SU-DHL-6 (cell line): ENCODE results near the gene CCR1.

ENCODE experiments used
- H2AFZ ChIP-seq: fragments of 200-600 bp; sonication (generic); 2 replicates; pipeline ENCODE4 v1.6.1; 2014; ENCODE audit warnings: low read depth, mild to moderate bottlenecking, moderate library complexity, mixed read lengths, antibody characterized with exemption, low read length; ENCODE audit not compliant: severe bottlenecking
- H3F3A ChIP-seq: fragments of 200-600 bp; shearing (Covaris generic); 2 replicates; pipeline ENCODE4 v1.6.0; 2016; ENCODE audit warnings: antibody characterized with exemption, mild to moderate bottlenecking; ENCODE audit not compliant: insufficient read depth
- H3K27ac ChIP-seq: fragments of 200-600 bp; sonication (generic); 2 replicates; pipeline ENCODE4 v1.5.1; 2016; ENCODE audit warnings: low read depth, mild to moderate bottlenecking, low read length, moderate library complexity, mixed read lengths
- H3K27me3 ChIP-seq: fragments of 200-600 bp; sonication (generic), shearing (Covaris generic); 2 replicates; pipeline ENCODE4 v1.6.0; 2014; ENCODE audit warnings: mild to moderate bottlenecking, low read length
- H3K36me3 ChIP-seq: fragments of 200-600 bp; sonication (generic); 2 replicates; pipeline ENCODE4 v1.6.1; 2014; ENCODE audit warnings: mild to moderate bottlenecking, low read length, mixed read lengths
- H3K4me2 ChIP-seq: fragments of 300-600, 200-600 bp; shearing (Covaris generic), sonication (generic); 2 replicates; pipeline ENCODE4 v1.6.0; 2014; ENCODE audit warnings: low read length, low read depth, mild to moderate bottlenecking; ENCODE audit not compliant: poor library complexity, severe bottlenecking
- H3K4me3 ChIP-seq: fragments of 200-600 bp; sonication (generic); 2 replicates; pipeline ENCODE4 v1.5.1; 2014; ENCODE audit warnings: antibody characterized with exemption, low read length, mild to moderate bottlenecking, mixed read lengths; ENCODE audit not compliant: insufficient read depth, poor library complexity, severe bottlenecking
- H3K79me2 ChIP-seq: fragments of 200-600 bp; sonication (generic); 2 replicates; pipeline ENCODE4 v1.6.1; 2014; ENCODE audit warnings: mild to moderate bottlenecking, low read length, moderate library complexity; ENCODE audit not compliant: insufficient read depth
- H3K9ac ChIP-seq: fragments of 200-600 bp; sonication (generic); 2 replicates; pipeline ENCODE4 v1.7.0; 2014; ENCODE audit warnings: mild to moderate bottlenecking, low read length
- H3K9me2 ChIP-seq: fragments of 200-600 bp; sonication (generic); replicated peaks from 2 replicates; pipeline ENCODE4 v1.6.1; 2014; ENCODE audit warnings: low read length; ENCODE audit not compliant: insufficient read depth
- H3K9me3 ChIP-seq: fragments of 200-600 bp; sonication (generic); 2 replicates; pipeline ENCODE4 v1.6.1; 2014; ENCODE audit warnings: low read length, mixed read lengths; ENCODE audit not compliant: insufficient read depth
- H4K20me1 ChIP-seq: fragments of 200-600 bp; sonication (generic); 2 replicates; pipeline ENCODE4 v1.6.1; 2014; ENCODE audit warnings: low read depth, mild to moderate bottlenecking, antibody characterized with exemption, low read length, moderate library complexity, mixed read lengths
- EZH2phosphoT487 ChIP-seq: fragments of 200-600 bp; sonication (generic), shearing (Covaris generic); conservative IDR thresholded peaks from 2 replicates; pipeline ENCODE4 v1.6.1; 2018; ENCODE audit warnings: mild to moderate bottlenecking, antibody characterized with exemption, low read length, moderate library complexity, mixed read lengths
- TF ChIP-seq, protein P1 (sequence below): fragments of 200-600 bp; sonication (generic); IDR thresholded peaks from one replicate; pipeline ENCODE4 v1.5.1; 2017; ENCODE audit warnings: antibody characterized with exemption, mild to moderate bottlenecking, low read length, moderate library complexity; ENCODE audit not compliant: insufficient read depth, poor library complexity, severe bottlenecking

Gene CCR1

DNA sequence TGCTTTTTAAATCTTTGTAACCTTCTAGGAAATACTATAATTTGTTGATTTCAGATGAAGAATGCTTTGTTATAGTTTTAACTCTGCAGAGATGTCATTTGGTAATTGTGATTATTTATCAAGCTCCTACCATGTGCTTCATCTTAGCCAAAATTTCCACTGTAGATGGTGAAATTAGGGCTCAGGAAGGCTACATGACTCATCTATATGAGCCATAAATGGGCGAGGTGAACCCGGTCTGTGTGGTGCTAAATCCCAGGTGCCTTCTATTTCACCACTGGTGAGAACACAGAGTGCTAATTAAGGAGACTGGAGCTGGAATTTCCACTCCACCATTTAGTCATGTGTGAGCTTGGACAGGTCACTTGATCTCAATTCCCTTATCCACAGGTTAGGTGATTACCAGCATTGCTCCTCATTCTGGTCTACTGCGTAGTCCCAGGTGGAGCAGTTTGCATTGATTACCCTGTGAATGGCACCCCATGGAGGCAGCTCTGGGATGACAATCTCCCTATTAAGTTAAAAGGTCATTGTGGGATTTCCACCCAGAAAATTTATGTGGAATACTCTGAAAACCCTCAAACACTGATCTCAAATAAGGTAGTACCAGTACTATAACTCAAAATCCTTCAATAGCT, 31.3 kb upstream of the CCR1 start:
- Histone ChIP-seq H3K27me3 (no peaks in the 10 kb centered on the region), H3K27ac (no peak overlapping the region), H3K9me2 (no peaks in the 10 kb centered on the region), H3K9me3 (no peaks in the 10 kb centered on the region), H3K36me3 (no peaks in the 10 kb centered on the region), H3K79me2 (no peaks in the 10 kb centered on the region), H3F3A (no peaks in the 10 kb centered on the region), H3K4me3 (no peak overlapping the region), H3K9ac (no peak overlapping the region), H3K4me2 (no peak overlapping the region), H2AFZ (no peak overlapping the region), H4K20me1 (no peaks in the 10 kb centered on the region)
- TF ChIP-seq EZH2phosphoT487, result no peak
- TF ChIP-seq, protein P1, sequence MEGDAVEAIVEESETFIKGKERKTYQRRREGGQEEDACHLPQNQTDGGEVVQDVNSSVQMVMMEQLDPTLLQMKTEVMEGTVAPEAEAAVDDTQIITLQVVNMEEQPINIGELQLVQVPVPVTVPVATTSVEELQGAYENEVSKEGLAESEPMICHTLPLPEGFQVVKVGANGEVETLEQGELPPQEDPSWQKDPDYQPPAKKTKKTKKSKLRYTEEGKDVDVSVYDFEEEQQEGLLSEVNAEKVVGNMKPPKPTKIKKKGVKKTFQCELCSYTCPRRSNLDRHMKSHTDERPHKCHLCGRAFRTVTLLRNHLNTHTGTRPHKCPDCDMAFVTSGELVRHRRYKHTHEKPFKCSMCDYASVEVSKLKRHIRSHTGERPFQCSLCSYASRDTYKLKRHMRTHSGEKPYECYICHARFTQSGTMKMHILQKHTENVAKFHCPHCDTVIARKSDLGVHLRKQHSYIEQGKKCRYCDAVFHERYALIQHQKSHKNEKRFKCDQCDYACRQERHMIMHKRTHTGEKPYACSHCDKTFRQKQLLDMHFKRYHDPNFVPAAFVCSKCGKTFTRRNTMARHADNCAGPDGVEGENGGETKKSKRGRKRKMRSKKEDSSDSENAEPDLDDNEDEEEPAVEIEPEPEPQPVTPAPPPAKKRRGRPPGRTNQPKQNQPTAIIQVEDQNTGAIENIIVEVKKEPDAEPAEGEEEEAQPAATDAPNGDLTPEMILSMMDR, result no peak

DNA sequence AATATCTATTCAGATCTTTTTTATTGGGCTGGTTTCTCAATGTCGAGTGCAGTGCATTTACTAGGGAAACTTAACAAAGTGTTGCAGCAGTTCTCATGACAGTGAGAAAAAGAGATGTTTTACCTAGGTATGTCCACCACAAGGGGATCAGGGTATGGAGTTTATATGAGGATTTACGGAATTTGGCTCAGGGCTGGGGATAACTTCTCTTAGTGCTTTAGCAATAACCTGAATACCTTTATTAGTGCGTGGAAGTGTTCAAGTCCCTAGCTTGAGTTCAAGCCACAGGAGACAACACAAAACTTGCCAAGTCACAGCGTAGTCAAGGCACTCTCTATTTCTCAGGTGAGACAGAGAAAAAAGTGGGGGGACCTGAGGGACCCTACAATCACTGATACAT, 30.3 kb upstream of the CCR1 start:
- Histone ChIP-seq H3K9me3 (no peaks in the 10 kb centered on the region), H3K9me2 (no peaks in the 10 kb centered on the region), H2AFZ (no peak overlapping the region), H3K36me3 (no peaks in the 10 kb centered on the region), H3K9ac (no peak overlapping the region), H3K4me2 (no peak overlapping the region), H3K79me2 (no peaks in the 10 kb centered on the region), H4K20me1 (no peaks in the 10 kb centered on the region), H3F3A (no peaks in the 10 kb centered on the region), H3K4me3 (no peak overlapping the region), H3K27me3 (no peaks in the 10 kb centered on the region), H3K27ac (no peak overlapping the region)
- TF ChIP-seq, protein P1, result no peak
- no peak for TF ChIP-seq EZH2phosphoT487

DNA sequence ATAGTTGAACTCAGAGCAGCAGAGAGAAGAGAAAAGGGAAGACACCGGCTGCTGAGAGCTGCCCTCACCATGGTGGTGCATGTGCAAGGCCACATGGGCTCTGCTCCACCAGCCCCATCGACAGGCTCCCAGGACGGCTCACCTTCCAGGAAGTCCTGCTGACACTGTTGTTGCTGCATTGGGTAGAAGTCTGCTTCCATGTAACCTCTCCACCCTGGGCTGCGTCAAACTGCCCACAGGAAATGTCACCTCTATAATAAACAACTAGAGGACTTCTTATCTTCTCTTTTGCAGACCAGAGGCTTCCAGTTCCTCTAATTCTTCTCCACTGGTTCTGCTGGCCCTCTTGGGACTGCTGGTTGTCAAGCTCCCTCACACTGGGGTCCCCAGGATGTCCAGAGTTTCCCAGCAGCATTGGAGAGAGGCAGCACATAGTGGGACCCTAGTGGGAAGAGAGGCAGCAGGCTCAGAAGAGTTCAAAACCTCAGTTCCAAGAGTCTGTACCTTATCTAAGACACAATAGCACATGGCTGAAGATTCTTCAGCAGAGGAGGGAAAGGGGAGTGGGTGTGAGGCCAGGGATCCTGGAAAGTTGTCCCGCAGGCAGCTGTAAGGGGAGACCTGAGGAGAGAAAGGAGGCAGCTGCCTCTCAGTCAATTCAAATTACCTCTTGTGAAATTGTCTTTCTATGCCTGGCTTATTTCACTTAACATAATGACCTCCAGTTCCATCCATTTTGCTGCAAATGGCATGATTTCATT, 28.4 kb upstream of the CCR1 start:
- H3K9me3 ChIP-seq, result no peaks in the 10 kb centered on the region
- H3K4me3 ChIP-seq, result no peak overlapping the region
- no peaks in the 10 kb centered on the region for H3K79me2 ChIP-seq
- no peaks in the 10 kb centered on the region for H3F3A ChIP-seq
- no peak overlapping the region for H2AFZ ChIP-seq
- H3K27me3 ChIP-seq, result no peaks in the 10 kb centered on the region
- TF ChIP-seq, protein P1, result no peak
- TF ChIP-seq EZH2phosphoT487, result no peak
- H3K9me2 ChIP-seq, result no peaks in the 10 kb centered on the region
- H3K9ac ChIP-seq, result no peak overlapping the region
- no peaks in the 10 kb centered on the region for H4K20me1 ChIP-seq
- H3K27ac ChIP-seq, result no peak overlapping the region
- no peaks in the 10 kb centered on the region for H3K36me3 ChIP-seq
- H3K4me2 ChIP-seq, result no peak overlapping the region
